IMR-90 (cell line): ENCODE data around the gene GPSM1. TPM values are rescaled to one million over a fixed set of nuclear protein-coding genes. Genes with fewer than 3 reads are reported as not detected.

Experiments
- ATAC-seq: fragments of 200-7000 bp; cut with Tn5 transposase; 2 replicates; pipeline ENCODE4 v1.9.1; 2020; ENCODE audit warnings: low read depth, mild to moderate bottlenecking, moderate library complexity
- BruUV-seq: library from RNA; stranded (reverse); fragments of 400-500 nt; replicated peaks from 2 replicates; lab custom pipeline; 2021; lab: Mats Ljungman, UMichigan
- CTCF ChIA-PET: fragments of 300-600 bp; formaldehyde crosslinking; extraction: SDS; loops from one replicate; lab custom pipeline; 2021; ENCODE audit warnings: antibody characterized with exemption; lab: Yijun Ruan, JAX
- POLR2A ChIA-PET: fragments of 300-600 bp; sonication (Branson Sonifier 250); formaldehyde crosslinking; loops from one replicate; lab custom pipeline; 2022; ENCODE audit warnings: antibody characterized with exemption; ENCODE audit not compliant: unreplicated experiment; lab: Charles Lee
- DNase-seq: peaks from one replicate; pipeline ENCODE4 v3.0.0; 2013
- H2AFZ ChIP-seq: replicated peaks from 2 replicates; pipeline ENCODE3; 2013; ENCODE audit warnings: low read length, mild to moderate bottlenecking; ENCODE audit not compliant: poor library complexity
- H2AK5ac ChIP-seq: 2 replicates; pipeline ENCODE4 v1.6.1; 2013; ENCODE audit warnings: low read depth, low read length, inconsistent platforms
- H2AK9ac ChIP-seq: replicated peaks from 2 replicates; pipeline ENCODE3; 2013; ENCODE audit warnings: mild to moderate bottlenecking, low read depth, low read length, moderate library complexity; ENCODE audit not compliant: poor library complexity
- H2BK120ac ChIP-seq: 2 replicates; pipeline ENCODE4 v1.6.1; 2013; ENCODE audit warnings: low read depth, low read length, inconsistent platforms
- H2BK15ac ChIP-seq: 3 replicates; pipeline ENCODE4 v1.6.1; 2013; ENCODE audit warnings: low read depth, low read length, inconsistent platforms
- H2BK20ac ChIP-seq: 2 replicates; pipeline ENCODE4 v1.6.1; 2013; ENCODE audit warnings: low read depth, mild to moderate bottlenecking, inconsistent platforms, low read length, moderate library complexity
- H2BK5ac ChIP-seq: 2 replicates; pipeline ENCODE4 v1.6.1; 2013; ENCODE audit warnings: mild to moderate bottlenecking, low read depth, low read length, inconsistent platforms; ENCODE audit not compliant: poor library complexity, severe bottlenecking
- H3K14ac ChIP-seq: replicated peaks from 2 replicates; pipeline ENCODE4 v1.6.1; 2013; ENCODE audit warnings: low read depth, low read length, inconsistent platforms
- H3K18ac ChIP-seq: 2 replicates; pipeline ENCODE4 v1.6.1; 2013; ENCODE audit warnings: low read depth, low read length, control low read depth
- H3K23ac ChIP-seq: 2 replicates; pipeline ENCODE4 v1.6.1; 2013; ENCODE audit warnings: low read depth, low read length, inconsistent platforms
- H3K27ac ChIP-seq: 2 replicates; pipeline ENCODE4 v1.5.1; 2013; ENCODE audit warnings: mild to moderate bottlenecking, control low read depth, low read length; ENCODE audit not compliant: insufficient read depth
- H3K27me3 ChIP-seq: 2 replicates; pipeline ENCODE4 v1.6.1; 2013; ENCODE audit warnings: low read length; ENCODE audit not compliant: control insufficient read depth, insufficient read depth
- H3K36me3 ChIP-seq: 2 replicates; pipeline ENCODE4 v1.6.1; 2013; ENCODE audit warnings: low read length, mixed read lengths; ENCODE audit not compliant: control insufficient read depth, insufficient read depth
- H3K4ac ChIP-seq: 2 replicates; pipeline ENCODE4 v1.6.1; 2013; ENCODE audit warnings: low read depth, low read length, inconsistent platforms
- H3K4me1 ChIP-seq: 2 replicates; pipeline ENCODE4 v1.6.1; 2013; ENCODE audit warnings: low read length, mixed read lengths; ENCODE audit not compliant: control insufficient read depth, insufficient read depth
- H3K4me2 ChIP-seq: 2 replicates; pipeline ENCODE4 v1.6.1; 2013; ENCODE audit warnings: low read depth, mild to moderate bottlenecking, control low read depth, low read length, moderate library complexity
- H3K4me3 ChIP-seq: 2 replicates; pipeline ENCODE4 v1.5.1; 2013; ENCODE audit warnings: low read depth, mild to moderate bottlenecking, control low read depth, low read length, moderate library complexity; ENCODE audit not compliant: insufficient read depth
- H3K56ac ChIP-seq: 2 replicates; pipeline ENCODE4 v1.6.1; 2013; ENCODE audit warnings: low read length, inconsistent platforms; ENCODE audit not compliant: insufficient read depth; ENCODE audit errors: extremely low read depth
- H3K79me1 ChIP-seq, 2 experiments: 2 replicates each; pipeline ENCODE4 v1.6.1; 2013; ENCODE audit warnings: low read length in 2 of 2, inconsistent platforms in 1 of 2, low read depth in 1 of 2
- H3K9ac ChIP-seq: 2 replicates; pipeline ENCODE4 v1.6.1; 2013; ENCODE audit warnings: low read depth, low read length, control low read depth
- H3K9me1 ChIP-seq: 2 replicates; pipeline ENCODE4 v1.6.1; 2013; ENCODE audit warnings: low read length, inconsistent platforms; ENCODE audit not compliant: insufficient read depth
- H3K9me3 ChIP-seq: 2 replicates; pipeline ENCODE4 v1.6.1; 2013; ENCODE audit warnings: low read length; ENCODE audit not compliant: control insufficient read depth, insufficient read depth
- H4K20me1 ChIP-seq: 2 replicates; pipeline ENCODE4 v1.6.1; 2013; ENCODE audit warnings: low read length, inconsistent platforms; ENCODE audit not compliant: insufficient read depth
- H4K5ac ChIP-seq: 2 replicates; pipeline ENCODE4 v1.6.1; 2013; ENCODE audit warnings: mild to moderate bottlenecking, low read depth, low read length, control low read depth
- H4K8ac ChIP-seq, 2 experiments: 2 replicates each; pipeline ENCODE4 v1.6.1; 2013; ENCODE audit warnings: low read depth in 2 of 2, low read length in 2 of 2, control low read depth in 1 of 2, inconsistent platforms in 1 of 2
- H4K91ac ChIP-seq: 2 replicates; pipeline ENCODE4 v1.6.1; 2013; ENCODE audit warnings: low read depth, low read length, inconsistent platforms; ENCODE audit not compliant: insufficient read depth
- BHLHE40 ChIP-seq: fragments of 150-350 bp; IDR thresholded peaks from 2 replicates; pipeline ENCODE4 v1.6.1; 2016; ENCODE audit warnings: mild to moderate bottlenecking, low read depth, low read length
- CEBPB ChIP-seq: IDR thresholded peaks from 2 replicates; pipeline ENCODE4 v1.6.1; 2012; ENCODE audit warnings: low read depth, low read length, improper control_type of control experiment
- CHD1 ChIP-seq: IDR thresholded peaks from 2 replicates; pipeline ENCODE4 v1.6.1; 2012; ENCODE audit warnings: low read depth, low read length, improper control_type of control experiment
- MAZ ChIP-seq: IDR thresholded peaks from 2 replicates; pipeline ENCODE4 v1.6.1; 2012; ENCODE audit warnings: low read depth, mild to moderate bottlenecking, low read length, improper control_type of control experiment, moderate library complexity, borderline replicate concordance
- MXI1 ChIP-seq: IDR thresholded peaks from 2 replicates; pipeline ENCODE4 v1.6.1; 2012; ENCODE audit warnings: low read depth, mild to moderate bottlenecking, low read length, moderate library complexity, borderline replicate concordance
- NFE2L2 ChIP-seq: fragments of 150-350 bp; IDR thresholded peaks from 2 replicates; pipeline ENCODE4 v1.6.1; 2016; ENCODE audit warnings: low read depth, mild to moderate bottlenecking, low read length
- RCOR1 ChIP-seq: IDR thresholded peaks from 2 replicates; pipeline ENCODE4 v1.6.1; 2012; ENCODE audit warnings: mild to moderate bottlenecking, low read length, improper control_type of control experiment; ENCODE audit not compliant: insufficient replicate concordance
- RFX5 ChIP-seq: IDR thresholded peaks from 2 replicates; pipeline ENCODE4 v1.8.0; 2012; ENCODE audit warnings: low read depth, mild to moderate bottlenecking, low read length, moderate library complexity
- WGBS, 2 experiments: methylation state at CpG; one replicate each; pipeline versions ENCODE4 v1.1.5 to v1.1.7; 2013; ENCODE audit warnings: missing lambda C conversion rate in 2 of 2; ENCODE audit not compliant: insufficient read length in 1 of 2; ENCODE audit errors: extremely low coverage in 2 of 2; 5-methylcytosine and 5-hydroxymethylcytosine counted together
- dilution Hi-C: fragments of 300-500 bp; cut with HindIII; formaldehyde crosslinking; loops from one replicate; pipeline ENCODE4 v1.14.3; 2018; ENCODE audit warnings: low sequenced_read_pairs; ENCODE audit not compliant: unreplicated experiment
- in situ Hi-C: fragments of 300-500 bp; cut with MboI; formaldehyde crosslinking; loops from 3 replicates; pipeline ENCODE4 v1.14.3; 2019; ENCODE audit warnings: low sequenced_read_pairs, inconsistent platforms, mixed read lengths
- intact Hi-C: fragments of 100-400 bp; cut with micrococcal nuclease; formaldehyde crosslinking; loops from 2 replicates; pipeline ENCODE4 v1.10.0; 2022
- polyA plus RNA-seq, 3 experiments: library from polyadenylated mRNA; depleted of rRNA; stranded (reverse); fragments of >200 nt; gene quantifications; 2 replicates each; pipeline ENCODE4 v1.2.3, GENCODE V29; 2012; ENCODE audit warnings: low replicate concordance in 1 of 3
- total RNA-seq: library from RNA; depleted of rRNA; stranded (reverse); fragments of >200 nt; gene quantifications from 2 replicates; pipeline ENCODE4 v1.2.3, GENCODE V29; 2012
- TF ChIP-seq, protein P1 (sequence below): fragments of 150-350 bp; IDR thresholded peaks from 2 replicates; pipeline ENCODE4 v1.6.1; 2016; ENCODE audit warnings: low read depth, mild to moderate bottlenecking, low read length, moderate library complexity, borderline replicate concordance

Gene GPSM1
- total and polyA plus RNA-seq, 2 of the 4 experiments (the other 2 are of a cell fraction) = 28.7 to 71.2 TPM

DNA sequence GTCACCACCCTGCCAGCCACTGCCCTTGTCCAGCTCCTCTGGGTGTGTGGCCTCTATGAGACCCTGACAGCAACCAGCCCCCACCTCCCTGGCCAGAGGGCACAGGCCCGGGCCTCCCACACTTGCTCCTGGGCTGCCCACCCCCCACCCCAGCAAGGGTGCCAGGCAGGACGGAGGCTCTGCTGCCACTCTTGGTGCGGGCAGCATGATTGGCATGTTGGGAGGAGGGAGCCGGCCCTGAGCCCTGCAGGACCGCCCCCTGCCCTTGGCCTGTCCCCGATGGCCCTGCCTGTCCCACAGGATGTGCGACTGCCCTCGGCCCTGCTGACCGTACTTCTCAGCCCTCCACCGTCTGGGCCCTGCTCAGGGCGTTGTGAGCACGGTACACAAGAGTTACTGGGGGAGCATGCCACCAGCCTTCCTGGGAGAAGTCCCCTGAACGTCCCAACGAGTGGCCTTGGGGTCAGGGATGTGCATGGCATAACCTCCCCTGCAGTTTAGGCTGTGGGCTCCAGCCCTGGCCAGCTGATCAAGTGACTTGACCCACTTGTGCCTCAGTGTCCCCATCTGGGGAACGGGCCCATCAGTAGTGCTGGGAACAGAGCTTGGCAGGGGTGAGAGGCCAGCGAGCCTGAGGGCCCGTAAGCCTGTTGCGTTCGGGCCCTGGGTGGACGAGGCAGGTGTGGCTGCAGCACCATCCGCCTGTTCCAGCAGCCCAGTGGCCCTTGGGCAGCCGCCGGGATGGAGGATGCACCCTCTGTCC, 16.0 kb downstream of the GPSM1 start:
- Histone ChIP-seq H3K14ac (peak overlapping the region; percentile 14; the same call in 1 of the 2 replicates), H3K56ac (no peak overlapping the region), H2AFZ (peak overlapping the region; percentile 32), H3K9ac (no peak overlapping the region), H3K4ac (peak overlapping the region; percentile 46; the same call in 1 of the 2 replicates), H3K36me3 (peaks cover 76% of the 10 kb centered on the region), H2BK120ac (no peak overlapping the region), H3K9me1 (peaks cover 4% of the 10 kb centered on the region; the same call in 1 of the 2 replicates), H3K4me1 (peaks cover 8% of the 10 kb centered on the region; the same call in 1 of the 2 replicates), H3K18ac (no peak overlapping the region), H2BK20ac (no peak overlapping the region), H2AK5ac (peak overlapping the region; percentile 38; the same call in 1 of the 2 replicates), H4K20me1 (peaks cover 76% of the 10 kb centered on the region), H3K27ac (peak overlapping the region; percentile 4; the same call in 1 of the 2 replicates), H3K9me3 (no peaks in the 10 kb centered on the region), H2AK9ac (peak overlapping the region; percentile 29), H4K91ac (no peak overlapping the region; the same call in 1 of the 2 replicates), H3K4me2 (no peak overlapping the region), H4K5ac (no peak overlapping the region), H2BK5ac (peak overlapping the region; percentile 7), H2BK15ac (no peak overlapping the region), H3K4me3 (no peak overlapping the region), H3K27me3 (no peaks in the 10 kb centered on the region), H3K23ac (no peak overlapping the region), H4K8ac (peak overlapping the region in 1 of 2 experiments; percentile 19; a peak in 2 of 4 replicates), H3K79me1 (peaks cover 16 to 60% of the 10 kb centered on the region in 2 experiments)
- CTCF ChIA-PET = no interaction called here
- intact Hi-C loops (no loop called here), dilution Hi-C loops (no loop called here), in situ Hi-C loops (no loop called here)
- POLR2A ChIA-PET = no interaction called here
- ATAC-seq = no peak
- no peak for DNase-seq
- no TSS peak for BruUV-seq
- no peak for TF ChIP-seq RFX5
- no peak for TF ChIP-seq CEBPB
- TF ChIP-seq CHD1 = no peak
- TF ChIP-seq, protein P1, sequence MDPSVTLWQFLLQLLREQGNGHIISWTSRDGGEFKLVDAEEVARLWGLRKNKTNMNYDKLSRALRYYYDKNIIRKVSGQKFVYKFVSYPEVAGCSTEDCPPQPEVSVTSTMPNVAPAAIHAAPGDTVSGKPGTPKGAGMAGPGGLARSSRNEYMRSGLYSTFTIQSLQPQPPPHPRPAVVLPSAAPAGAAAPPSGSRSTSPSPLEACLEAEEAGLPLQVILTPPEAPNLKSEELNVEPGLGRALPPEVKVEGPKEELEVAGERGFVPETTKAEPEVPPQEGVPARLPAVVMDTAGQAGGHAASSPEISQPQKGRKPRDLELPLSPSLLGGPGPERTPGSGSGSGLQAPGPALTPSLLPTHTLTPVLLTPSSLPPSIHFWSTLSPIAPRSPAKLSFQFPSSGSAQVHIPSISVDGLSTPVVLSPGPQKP = no peak
- TF ChIP-seq MXI1 = no peak
- no peak for TF ChIP-seq BHLHE40
- TF ChIP-seq MAZ = no peak
- no peak for TF ChIP-seq RCOR1
- no peak for TF ChIP-seq NFE2L2
- 94% methylated on average over 11 of the region's 23 CpGs; no CpG with 5 or more reads in 1 of the 2 experiments for WGBS, 2 experiments
